HG03460 (cell line): ENCODE measurements around the gene PPIL1.

ENCODE experiments used
- ATAC-seq: cut with Tn5 transposase; IDR thresholded peaks from one replicate; pipeline ENCODE4 v1.9.1; 2021; ENCODE audit not compliant: unreplicated experiment

The PPIL1 gene

GRCh38 chr6:36836111-36837021 is 38.2 kb downstream of the PPIL1 start:
- ATAC-seq: no peak

- ATAC-seq: no peak
Measured at GRCh38 chr6:36834576-36835341, 39.8 kb downstream of the PPIL1 start.

GRCh38 chr6:36833182-36833789 is 41.3 kb downstream of the PPIL1 start:
- no peak for ATAC-seq

GRCh38 chr6:36832313-36832712 is 42.3 kb downstream of the PPIL1 start:
- no peak for ATAC-seq

- ATAC-seq: no peak
Measured at GRCh38 chr6:36830577-36830976, 44.0 kb downstream of the PPIL1 start.

GRCh38 chr6:36829919-36830544 is 44.6 kb downstream of the PPIL1 start:
- no peak for ATAC-seq

- ATAC-seq: no peak
Measured at GRCh38 chr6:36827261-36828079, 47.1 kb downstream of the PPIL1 start.

- ATAC-seq: no peak
Measured at GRCh38 chr6:36826520-36827227, 47.9 kb downstream of the PPIL1 start.

- ATAC-seq: no peak
Measured at GRCh38 chr6:36825994-36826393, 48.6 kb downstream of the PPIL1 start.

GRCh38 chr6:36825452-36825851 is 49.2 kb downstream of the PPIL1 start:
- no peak for ATAC-seq

GRCh38 chr6:36824253-36824652 is 50.4 kb downstream of the PPIL1 start:
- no peak for ATAC-seq

GRCh38 chr6:36823421-36824096 is 51.0 kb downstream of the PPIL1 start:
- ATAC-seq: no peak

GRCh38 chr6:36822506-36823269 is 51.9 kb downstream of the PPIL1 start:
- no peak for ATAC-seq

GRCh38 chr6:36821581-36822335 is 52.8 kb downstream of the PPIL1 start:
- no peak for ATAC-seq

- no peak for ATAC-seq
Measured at GRCh38 chr6:36820700-36821580, 53.7 kb downstream of the PPIL1 start.

- ATAC-seq: no peak
Measured at GRCh38 chr6:36818756-36819155, 55.8 kb downstream of the PPIL1 start.

- ATAC-seq: no peak
Measured at GRCh38 chr6:36817847-36818246, 56.8 kb downstream of the PPIL1 start.
